Breast epithelium (tissue), 4 donors: ENCODE measurements around the gene ADGRL3. TPM values are rescaled to one million over a fixed set of nuclear protein-coding genes. Genes with fewer than 3 reads are reported as not detected.

Source experiments
- DNase-seq, 2 donors: peaks; one replicate each; pipeline ENCODE4 v3.0.0-alpha.2; 2019; ENCODE audit warnings: low spot score in 2 of 2
- H3K27ac ChIP-seq, 2 donors: fragments of 200-600 bp; sonication (generic) in 1 of 2; one replicate each; pipeline ENCODE4 v1.5.1; 2016 to 2019; ENCODE audit warnings: mild to moderate bottlenecking in 1 of 2
- H3K27me3 ChIP-seq, 2 donors: fragments of 200-600 bp; sonication (generic) in 1 of 2; one replicate each; pipeline versions ENCODE4 v1.5.1 to v1.6.0; 2017 to 2019; ENCODE audit warnings: control low read depth in 1 of 2, mild to moderate bottlenecking in 1 of 2
- H3K36me3 ChIP-seq: fragments of 200-600 bp; one replicate; pipeline ENCODE4 v1.5.1; 2019
- H3K4me1 ChIP-seq, 2 donors: fragments of 200-600 bp; sonication (generic); one replicate each; pipeline ENCODE4 v1.5.1; 2016 to 2019; ENCODE audit warnings: control low read depth in 1 of 2
- H3K4me3 ChIP-seq, 3 donors: fragments of 200-600 bp; sonication (generic); 1 replicate in 2 of 3; 2 replicates in 1 of 3; pipeline ENCODE4 v1.5.1; 2016 to 2019; ENCODE audit warnings: mild to moderate bottlenecking in 3 of 3, moderate library complexity in 2 of 3
- H3K9me3 ChIP-seq, 2 donors: fragments of 200-600 bp; sonication (generic) in 1 of 2; one replicate each; pipeline ENCODE4 v1.5.1; 2016 to 2019; ENCODE audit warnings: control low read depth in 1 of 2
- POLR2A ChIP-seq: fragments of 450-650 bp; IDR thresholded peaks from one replicate; pipeline ENCODE4 v1.6.1; 2016; ENCODE audit warnings: antibody characterized with exemption, mild to moderate bottlenecking, moderate library complexity
- POLR2AphosphoS5 ChIP-seq, 3 donors: sonication (generic); formaldehyde crosslinking; IDR thresholded peaks; one replicate each; pipeline ENCODE4 v1.6.1; 2017; ENCODE audit warnings: antibody characterized with exemption in 3 of 3
- intact Hi-C: fragments of 100-400 bp; cut with DNase I; formaldehyde crosslinking; loops from one replicate; pipeline ENCODE4 v1.15.1; 2023; ENCODE audit warnings: low total_unique reads
- total RNA-seq, 3 donors: library from RNA; depleted of rRNA; stranded (reverse); fragments of >200 nt; gene quantifications; one replicate each; pipeline ENCODE4 v1.1.0, GENCODE V29; 2016
- TF ChIP-seq, protein P1 (sequence below), 3 donors: fragments of 450-650 bp; IDR thresholded peaks; one replicate each; pipeline ENCODE4 v1.5.1; 2016 to 2017; ENCODE audit warnings: antibody characterized with exemption in 3 of 3, mild to moderate bottlenecking in 3 of 3, moderate library complexity in 3 of 3

ADGRL3 gene
- total RNA-seq, 3 donors from 2014 or later: 4.2 to 8.2 (median 6.6) TPM

DNA sequence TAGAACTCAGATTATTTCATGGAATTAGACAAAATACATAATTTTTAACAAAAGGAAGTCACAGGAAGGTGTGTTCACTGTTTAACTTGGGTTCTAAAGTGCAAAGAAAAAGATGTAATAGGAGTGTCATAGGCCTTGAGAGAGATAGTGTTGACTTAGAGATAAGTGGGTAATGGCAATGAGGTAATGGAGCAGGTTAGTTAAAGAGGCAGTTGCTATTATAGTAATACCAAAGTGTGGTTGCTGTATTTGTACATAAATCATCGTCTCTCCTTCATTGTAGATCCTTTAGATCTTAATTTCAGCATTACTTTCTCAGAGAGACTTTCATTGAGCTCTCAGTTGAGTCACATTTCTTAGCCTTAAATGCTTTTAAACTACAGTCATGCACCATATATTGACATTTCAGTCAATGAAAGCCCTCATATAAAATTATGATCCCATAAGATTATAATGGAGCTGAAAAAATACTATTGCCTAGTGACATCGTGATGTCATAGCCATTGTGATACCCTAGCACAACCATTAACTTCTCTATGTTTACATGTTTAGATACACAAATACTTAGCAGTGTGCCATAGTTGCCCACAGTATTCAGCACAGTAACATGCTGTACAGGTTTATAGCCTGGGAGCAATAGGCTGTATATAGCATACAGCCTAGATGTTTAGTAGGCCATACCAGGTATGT, 245.4 kb downstream of the ADGRL3 start:
- DNase-seq: no peak
- H3K9me3 ChIP-seq: no peaks in the 10 kb centered on the region
- H3K27ac ChIP-seq: no peak overlapping the region
- intact Hi-C loops: no loop called here
- no peaks in the 10 kb centered on the region for H3K4me1 ChIP-seq
- H3K4me3 ChIP-seq: no peak overlapping the region
- TF ChIP-seq POLR2AphosphoS5 (IDR thresholded peaks at IDR 0.05) (no peak), POLR2A (no peak)
- TF ChIP-seq, protein P1, sequence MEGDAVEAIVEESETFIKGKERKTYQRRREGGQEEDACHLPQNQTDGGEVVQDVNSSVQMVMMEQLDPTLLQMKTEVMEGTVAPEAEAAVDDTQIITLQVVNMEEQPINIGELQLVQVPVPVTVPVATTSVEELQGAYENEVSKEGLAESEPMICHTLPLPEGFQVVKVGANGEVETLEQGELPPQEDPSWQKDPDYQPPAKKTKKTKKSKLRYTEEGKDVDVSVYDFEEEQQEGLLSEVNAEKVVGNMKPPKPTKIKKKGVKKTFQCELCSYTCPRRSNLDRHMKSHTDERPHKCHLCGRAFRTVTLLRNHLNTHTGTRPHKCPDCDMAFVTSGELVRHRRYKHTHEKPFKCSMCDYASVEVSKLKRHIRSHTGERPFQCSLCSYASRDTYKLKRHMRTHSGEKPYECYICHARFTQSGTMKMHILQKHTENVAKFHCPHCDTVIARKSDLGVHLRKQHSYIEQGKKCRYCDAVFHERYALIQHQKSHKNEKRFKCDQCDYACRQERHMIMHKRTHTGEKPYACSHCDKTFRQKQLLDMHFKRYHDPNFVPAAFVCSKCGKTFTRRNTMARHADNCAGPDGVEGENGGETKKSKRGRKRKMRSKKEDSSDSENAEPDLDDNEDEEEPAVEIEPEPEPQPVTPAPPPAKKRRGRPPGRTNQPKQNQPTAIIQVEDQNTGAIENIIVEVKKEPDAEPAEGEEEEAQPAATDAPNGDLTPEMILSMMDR (IDR thresholded peaks at IDR 0.05): no peak
- H3K27me3 ChIP-seq: no peaks in the 10 kb centered on the region
- H3K36me3 ChIP-seq: no peaks in the 10 kb centered on the region

GRCh38 chr4:61446941-61447340, 246.8 kb downstream of the ADGRL3 start:
- intact Hi-C loops: no loop called here
- no peak overlapping the region for H3K27ac ChIP-seq
- TF ChIP-seq, protein P1 (IDR thresholded peaks at IDR 0.05): no peak
- no peak for TF ChIP-seq POLR2A
- no peak for TF ChIP-seq POLR2AphosphoS5 (IDR thresholded peaks at IDR 0.05)
- H3K9me3 ChIP-seq: no peaks in the 10 kb centered on the region
- DNase-seq: no peak
- no peak overlapping the region for H3K4me3 ChIP-seq
- H3K27me3 ChIP-seq: no peaks in the 10 kb centered on the region
- H3K4me1 ChIP-seq: no peaks in the 10 kb centered on the region
- H3K36me3 ChIP-seq: no peaks in the 10 kb centered on the region

DNA sequence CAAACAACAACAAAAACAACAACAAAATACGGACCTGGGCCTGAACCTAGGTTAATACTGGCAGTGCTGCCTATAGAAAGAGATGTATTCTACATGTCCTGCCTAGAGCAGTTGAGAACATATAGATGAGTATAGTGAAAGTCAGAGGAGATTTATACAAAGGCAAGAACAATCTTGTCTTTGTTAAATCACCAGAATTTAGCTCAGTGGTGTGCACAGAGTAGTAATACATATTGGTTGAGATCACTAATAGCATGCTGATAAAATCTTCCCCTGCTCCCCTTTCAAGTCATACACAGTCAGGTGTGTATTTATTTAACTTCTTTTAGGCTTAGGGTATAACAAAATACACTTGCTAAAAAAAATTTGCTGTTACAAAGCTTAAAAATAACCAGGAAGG, 247.8 kb downstream of the ADGRL3 start:
- no peaks in the 10 kb centered on the region for H3K27me3 ChIP-seq
- TF ChIP-seq POLR2A (no peak), POLR2AphosphoS5 (IDR thresholded peaks at IDR 0.05) (no peak)
- TF ChIP-seq, protein P1 (IDR thresholded peaks at IDR 0.05): no peak
- intact Hi-C loops: no loop called here

GRCh38 chr4:61451935-61452334, 251.8 kb downstream of the ADGRL3 start:
- DNase-seq: no peak
- Histone ChIP-seq H3K9me3 (no peaks in the 10 kb centered on the region), H3K36me3 (no peaks in the 10 kb centered on the region), H3K4me3 (no peak overlapping the region), H3K4me1 (no peaks in the 10 kb centered on the region), H3K27ac (no peak overlapping the region), H3K27me3 (no peaks in the 10 kb centered on the region)
- intact Hi-C loops: no loop called here
- TF ChIP-seq, protein P1 (IDR thresholded peaks at IDR 0.05): no peak
- TF ChIP-seq POLR2AphosphoS5 (IDR thresholded peaks at IDR 0.05) (no peak), POLR2A (no peak)

More for the DNA sequence above, 247.8 kb downstream of the ADGRL3 start:
- H3K36me3 ChIP-seq: no peaks in the 10 kb centered on the region
- no peaks in the 10 kb centered on the region for H3K9me3 ChIP-seq
- H3K27ac ChIP-seq: no peak overlapping the region
- DNase-seq: no peak
- H3K4me1 ChIP-seq: no peaks in the 10 kb centered on the region
- H3K4me3 ChIP-seq: no peak overlapping the region

DNA sequence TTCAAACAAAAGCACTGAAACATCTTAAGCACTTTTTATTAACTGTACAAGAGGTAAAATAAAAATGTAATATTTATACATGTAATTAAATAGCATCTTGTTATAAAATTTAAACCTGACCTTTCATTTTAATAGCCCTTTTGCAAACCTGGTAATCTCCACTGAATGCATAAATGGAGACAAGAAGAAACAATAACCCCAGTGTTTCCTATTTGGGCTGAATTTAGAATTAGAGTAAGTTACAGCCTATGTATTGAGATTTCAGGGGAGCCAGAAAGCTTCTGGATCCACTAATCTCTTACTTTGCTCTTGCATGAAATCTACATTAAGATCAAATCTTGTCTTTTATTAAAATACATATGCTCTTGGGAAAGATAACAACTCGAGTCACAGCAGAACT, 261.8 kb downstream of the ADGRL3 start:
- Histone ChIP-seq H3K4me3 (no peak overlapping the region), H3K4me1 (no peaks in the 10 kb centered on the region), H3K27ac (no peak overlapping the region), H3K27me3 (no peaks in the 10 kb centered on the region), H3K36me3 (no peaks in the 10 kb centered on the region), H3K9me3 (no peaks in the 10 kb centered on the region)
- DNase-seq: no peak
- TF ChIP-seq, protein P1 (IDR thresholded peaks at IDR 0.05): no peak
- no peak for TF ChIP-seq POLR2AphosphoS5 (IDR thresholded peaks at IDR 0.05)
- no peak for TF ChIP-seq POLR2A
- intact Hi-C loops: no loop called here
